Measurements from ENCODE around the gene STK32C. TPM values are rescaled to one million over a fixed set of nuclear protein-coding genes. Genes with fewer than 3 reads are reported as not detected.
A peak's percentile ranks its signal among the peaks of the same experiment; 100 is the strongest.

Gene STK32C
- total RNA-seq, 1 donor from 2014 or later: 13.6 TPM

DNA sequence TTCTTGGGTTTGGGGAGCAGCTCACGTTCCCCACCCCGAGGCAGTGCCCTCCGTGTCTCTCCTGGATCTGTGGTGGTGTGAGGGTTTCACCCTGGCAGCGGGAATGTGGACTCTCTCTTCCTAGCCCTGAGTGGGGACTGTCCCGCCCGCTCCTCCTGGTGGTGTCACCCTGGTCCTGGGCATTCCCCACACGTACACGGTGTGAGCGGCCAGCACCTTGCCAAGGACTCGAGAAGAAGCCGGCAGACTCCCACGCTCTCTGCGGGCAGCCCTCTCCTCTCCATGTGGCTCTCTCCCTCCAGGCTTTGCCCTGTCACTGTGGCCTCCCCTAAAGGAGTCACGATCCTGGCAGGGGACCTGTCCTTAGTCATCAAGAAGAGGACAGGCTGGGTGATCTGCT is 97.0 kb downstream of the STK32C start:
- Histone ChIP-seq H3K79me2 (ENCODE audit: insufficient read depth, low read length) (no peaks in the 10 kb centered on the region), H3K27ac (ENCODE audit: low read depth, low read length) (no peak overlapping the region), H3K9me3 (ENCODE audit: insufficient read depth, low read depth, low read length) (no peaks in the 10 kb centered on the region), H3K36me3 (ENCODE audit: insufficient read depth, low read length) (no peaks in the 10 kb centered on the region), H3K27me3 (ENCODE audit: insufficient read depth, low read length) (no peaks in the 10 kb centered on the region), H3K9ac (ENCODE audit: low read length) (no peak overlapping the region), H4K20me1 (ENCODE audit: insufficient read depth, low read length) (no peaks in the 10 kb centered on the region), H3K4me2 (ENCODE audit: low read length) (no peak overlapping the region), H3K4me3 (ENCODE audit: insufficient read depth, low read depth, low read length) (no peak overlapping the region), H3K4me1 (ENCODE audit: insufficient read depth, low read length) (no peaks in the 10 kb centered on the region), H2AFZ (ENCODE audit: low read depth, low read length) (no peak overlapping the region)
- Mint-ChIP-seq H3K9me3 (ENCODE audit: unreplicated experiment) (peaks cover 8% of the 10 kb centered on the region), H3K4me1 (ENCODE audit: low read depth, unreplicated experiment) (no peaks in the 10 kb centered on the region), H3K4me3 (ENCODE audit: unreplicated experiment) (no peak overlapping the region), H3K36me3 (ENCODE audit: low read depth, unreplicated experiment) (peaks cover 22% of the 10 kb centered on the region), H3K27me3 (ENCODE audit: low read depth, unreplicated experiment) (peaks cover 10% of the 10 kb centered on the region), H3K27ac (ENCODE audit: unreplicated experiment) (no peak overlapping the region)
- no peak for DNase-seq (ENCODE audit: low read depth)
- FAIRE-seq: no peak
- TF ChIP-seq, protein P1, sequence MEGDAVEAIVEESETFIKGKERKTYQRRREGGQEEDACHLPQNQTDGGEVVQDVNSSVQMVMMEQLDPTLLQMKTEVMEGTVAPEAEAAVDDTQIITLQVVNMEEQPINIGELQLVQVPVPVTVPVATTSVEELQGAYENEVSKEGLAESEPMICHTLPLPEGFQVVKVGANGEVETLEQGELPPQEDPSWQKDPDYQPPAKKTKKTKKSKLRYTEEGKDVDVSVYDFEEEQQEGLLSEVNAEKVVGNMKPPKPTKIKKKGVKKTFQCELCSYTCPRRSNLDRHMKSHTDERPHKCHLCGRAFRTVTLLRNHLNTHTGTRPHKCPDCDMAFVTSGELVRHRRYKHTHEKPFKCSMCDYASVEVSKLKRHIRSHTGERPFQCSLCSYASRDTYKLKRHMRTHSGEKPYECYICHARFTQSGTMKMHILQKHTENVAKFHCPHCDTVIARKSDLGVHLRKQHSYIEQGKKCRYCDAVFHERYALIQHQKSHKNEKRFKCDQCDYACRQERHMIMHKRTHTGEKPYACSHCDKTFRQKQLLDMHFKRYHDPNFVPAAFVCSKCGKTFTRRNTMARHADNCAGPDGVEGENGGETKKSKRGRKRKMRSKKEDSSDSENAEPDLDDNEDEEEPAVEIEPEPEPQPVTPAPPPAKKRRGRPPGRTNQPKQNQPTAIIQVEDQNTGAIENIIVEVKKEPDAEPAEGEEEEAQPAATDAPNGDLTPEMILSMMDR (IDR thresholded peaks at IDR 0.05; ENCODE audit: insufficient read depth, low read depth, low read length): no peak

GRCh38 chr10:132209978-132210530 is 97.7 kb downstream of the STK32C start:
- no peaks in the 10 kb centered on the region for H3K9me3 ChIP-seq (ENCODE audit: insufficient read depth, low read depth, low read length)
- H3K79me2 ChIP-seq (ENCODE audit: insufficient read depth, low read length): no peaks in the 10 kb centered on the region
- no peak overlapping the region for H3K9ac ChIP-seq (ENCODE audit: low read length)
- no peak overlapping the region for H2AFZ ChIP-seq (ENCODE audit: low read depth, low read length)
- FAIRE-seq (no peak), DNase-seq (ENCODE audit: low read depth) (no peak)
- H3K4me2 ChIP-seq (ENCODE audit: low read length): no peak overlapping the region
- no peak overlapping the region for H3K4me3 Mint-ChIP-seq (ENCODE audit: unreplicated experiment)
- no peaks in the 10 kb centered on the region for H3K36me3 ChIP-seq (ENCODE audit: insufficient read depth, low read length)
- peaks cover 10% of the 10 kb centered on the region for H3K27me3 Mint-ChIP-seq (ENCODE audit: low read depth, unreplicated experiment)
- no peaks in the 10 kb centered on the region for H3K4me1 ChIP-seq (ENCODE audit: insufficient read depth, low read length)
- H3K27me3 ChIP-seq (ENCODE audit: insufficient read depth, low read length): no peaks in the 10 kb centered on the region
- TF ChIP-seq, protein P1 (IDR thresholded peaks at IDR 0.05; ENCODE audit: insufficient read depth, low read depth, low read length): no peak
- TF ChIP-seq EZH2 (IDR thresholded peaks at IDR 0.05; ENCODE audit: insufficient read depth, low read length): no peak
- H3K27ac Mint-ChIP-seq (ENCODE audit: unreplicated experiment): no peak overlapping the region
- no peaks in the 10 kb centered on the region for H3K4me1 Mint-ChIP-seq (ENCODE audit: low read depth, unreplicated experiment)
- H4K20me1 ChIP-seq (ENCODE audit: insufficient read depth, low read length): no peaks in the 10 kb centered on the region
- no peak overlapping the region for H3K4me3 ChIP-seq (ENCODE audit: insufficient read depth, low read depth, low read length)
- H3K27ac ChIP-seq (ENCODE audit: low read depth, low read length): no peak overlapping the region
- H3K9me3 Mint-ChIP-seq (ENCODE audit: unreplicated experiment): peaks cover 3% of the 10 kb centered on the region
- peaks cover 15% of the 10 kb centered on the region for H3K36me3 Mint-ChIP-seq (ENCODE audit: low read depth, unreplicated experiment)

- Histone ChIP-seq H4K20me1 (ENCODE audit: insufficient read depth, low read length) (no peaks in the 10 kb centered on the region), H2AFZ (ENCODE audit: low read depth, low read length) (no peak overlapping the region), H3K27ac (ENCODE audit: low read depth, low read length) (no peak overlapping the region), H3K36me3 (ENCODE audit: insufficient read depth, low read length) (no peaks in the 10 kb centered on the region), H3K27me3 (ENCODE audit: insufficient read depth, low read length) (no peaks in the 10 kb centered on the region), H3K4me3 (ENCODE audit: insufficient read depth, low read depth, low read length) (no peak overlapping the region), H3K4me1 (ENCODE audit: insufficient read depth, low read length) (no peaks in the 10 kb centered on the region), H3K4me2 (ENCODE audit: low read length) (no peak overlapping the region), H3K9ac (ENCODE audit: low read length) (no peak overlapping the region), H3K79me2 (ENCODE audit: insufficient read depth, low read length) (no peaks in the 10 kb centered on the region), H3K9me3 (ENCODE audit: insufficient read depth, low read depth, low read length) (no peaks in the 10 kb centered on the region)
- peak; percentile 18 for DNase-seq (ENCODE audit: low read depth)
- Mint-ChIP-seq H3K9me3 (ENCODE audit: unreplicated experiment) (peaks cover under 1% of the 10 kb centered on the region), H3K4me3 (ENCODE audit: unreplicated experiment) (no peak overlapping the region), H3K27ac (ENCODE audit: unreplicated experiment) (no peak overlapping the region), H3K4me1 (ENCODE audit: low read depth, unreplicated experiment) (no peaks in the 10 kb centered on the region), H3K27me3 (ENCODE audit: low read depth, unreplicated experiment) (peaks cover 10% of the 10 kb centered on the region), H3K36me3 (ENCODE audit: low read depth, unreplicated experiment) (peaks cover 14% of the 10 kb centered on the region)
- no peak for TF ChIP-seq EZH2 (IDR thresholded peaks at IDR 0.05; ENCODE audit: insufficient read depth, low read length)
- TF ChIP-seq, protein P1 (IDR thresholded peaks at IDR 0.05; ENCODE audit: insufficient read depth, low read depth, low read length): no peak
- no peak for FAIRE-seq
Measured at GRCh38 chr10:132209130-132209529, 98.6 kb downstream of the STK32C start.
